Measurements from ENCODE around the gene C4BPB.

C4BPB gene

GRCh38 chr1:207060596-207060995, 28.1 kb upstream of the C4BPB start:
- no peak for DNase-seq

GRCh38 chr1:207062058-207062457, 26.6 kb upstream of the C4BPB start:
- no peak for DNase-seq

GRCh38 chr1:207063014-207063413, 25.6 kb upstream of the C4BPB start:
- DNase-seq, result no peak

GRCh38 chr1:207064561-207064960, 24.1 kb upstream of the C4BPB start:
- DNase-seq, result no peak

GRCh38 chr1:207067185-207067584, 21.5 kb upstream of the C4BPB start:
- no peak for DNase-seq

- no peak for DNase-seq
Observed at GRCh38 chr1:207067665-207068064, 21.0 kb upstream of the C4BPB start.

GRCh38 chr1:207069061-207069460, 19.6 kb upstream of the C4BPB start:
- DNase-seq, result no peak

- DNase-seq, result no peak
Observed at GRCh38 chr1:207069858-207070506, 18.7 kb upstream of the C4BPB start.

GRCh38 chr1:207070811-207071210, 17.8 kb upstream of the C4BPB start:
- no peak for DNase-seq

GRCh38 chr1:207071426-207071825, 17.2 kb upstream of the C4BPB start:
- DNase-seq, result no peak

- DNase-seq, result no peak
Observed at GRCh38 chr1:207072233-207072632, 16.4 kb upstream of the C4BPB start.

- DNase-seq, result no peak
Observed at GRCh38 chr1:207073906-207074820, 14.5 kb upstream of the C4BPB start.

GRCh38 chr1:207076181-207076955, 12.3 kb upstream of the C4BPB start:
- no peak for DNase-seq

GRCh38 chr1:207077012-207077411, 11.6 kb upstream of the C4BPB start:
- no peak for DNase-seq

GRCh38 chr1:207077470-207078377, 10.9 kb upstream of the C4BPB start:
- peak; percentile 70 for DNase-seq

- no peak for DNase-seq
Observed at GRCh38 chr1:207078578-207079132, 10.0 kb upstream of the C4BPB start.

- DNase-seq, result no peak
Observed at GRCh38 chr1:207079706-207080241, 8.9 kb upstream of the C4BPB start.

GRCh38 chr1:207081088-207081487, 7.6 kb upstream of the C4BPB start:
- DNase-seq, result no peak

- DNase-seq, result no peak
Observed at GRCh38 chr1:207081806-207082205, 6.9 kb upstream of the C4BPB start.

GRCh38 chr1:207084232-207084631, 4.4 kb upstream of the C4BPB start:
- no peak for DNase-seq

- DNase-seq, result peak; percentile 66
Observed at GRCh38 chr1:207084701-207085180, 3.9 kb upstream of the C4BPB start.

- DNase-seq, result no peak
Observed at GRCh38 chr1:207085887-207086286, 2.8 kb upstream of the C4BPB start.
